Adrenal gland (tissue), 5 donors: ENCODE results near the gene CADM4.

Experiments used
- CTCF ChIP-seq, 6 experiments: fragments of 450-650 bp in 4 of 6; fragments of 200-600 bp in 2 of 6; sonication (generic) in 1 of 6; IDR thresholded peaks; 1 replicate in 5 of 6; 2 replicates in 1 of 6; pipeline versions ENCODE4 v1.5.1 to v1.8.0; 2016 to 2021; ENCODE audit warnings: antibody characterized with exemption in 6 of 6, mild to moderate bottlenecking in 2 of 6, moderate library complexity in 1 of 6
- POLR2A ChIP-seq, 2 donors: fragments of 450-650 bp; IDR thresholded peaks; one replicate each; pipeline ENCODE4 v1.6.1; 2017; ENCODE audit warnings: antibody characterized with exemption in 2 of 2, mild to moderate bottlenecking in 2 of 2, moderate library complexity in 1 of 2
- donor health status: DM: no; HTN: no; CAD: no.

- no peak for TF ChIP-seq CTCF (IDR thresholded peaks at IDR 0.05)
- no peak for TF ChIP-seq POLR2A (IDR thresholded peaks at IDR 0.05)
Observed at GRCh38 chr19:43673637-43674036, 34.0 kb upstream of the CADM4 start.
